Measurements from ENCODE around the gene WNT9A.

DNA sequence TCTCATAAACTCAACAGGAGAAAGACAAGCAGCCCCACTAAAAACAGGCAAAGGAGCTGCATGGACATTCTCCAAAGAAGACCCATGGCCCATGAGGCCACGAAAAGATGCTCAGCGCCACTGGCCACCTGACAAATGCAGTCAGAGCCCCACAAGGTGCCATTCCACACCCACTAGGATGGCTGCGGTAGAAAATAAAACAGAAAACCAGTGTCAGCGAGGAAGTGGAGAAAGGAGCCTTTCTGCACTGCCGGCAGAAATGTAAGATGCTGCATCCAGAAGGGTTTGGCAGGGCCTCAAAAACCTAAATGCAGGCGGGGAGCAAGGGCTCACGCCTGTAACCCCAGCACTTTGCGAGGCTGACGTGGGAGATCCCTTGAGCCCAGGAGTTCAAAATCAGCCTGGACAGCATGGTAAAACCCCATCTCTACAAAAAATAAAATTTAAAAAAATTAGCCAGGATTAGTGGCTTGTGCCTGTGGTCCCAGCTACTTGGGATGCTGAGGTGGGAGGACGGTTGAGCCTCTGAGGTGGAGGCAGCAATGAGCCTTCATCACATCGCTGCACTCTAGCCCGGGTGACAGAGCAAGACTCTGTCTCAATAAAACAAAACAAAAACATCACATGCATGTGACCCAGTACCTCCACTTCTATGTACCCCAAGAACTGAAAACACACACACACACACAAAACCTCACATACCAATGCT, 4.2 kb downstream of the WNT9A start:
- TF ChIP-seq, protein P1, sequence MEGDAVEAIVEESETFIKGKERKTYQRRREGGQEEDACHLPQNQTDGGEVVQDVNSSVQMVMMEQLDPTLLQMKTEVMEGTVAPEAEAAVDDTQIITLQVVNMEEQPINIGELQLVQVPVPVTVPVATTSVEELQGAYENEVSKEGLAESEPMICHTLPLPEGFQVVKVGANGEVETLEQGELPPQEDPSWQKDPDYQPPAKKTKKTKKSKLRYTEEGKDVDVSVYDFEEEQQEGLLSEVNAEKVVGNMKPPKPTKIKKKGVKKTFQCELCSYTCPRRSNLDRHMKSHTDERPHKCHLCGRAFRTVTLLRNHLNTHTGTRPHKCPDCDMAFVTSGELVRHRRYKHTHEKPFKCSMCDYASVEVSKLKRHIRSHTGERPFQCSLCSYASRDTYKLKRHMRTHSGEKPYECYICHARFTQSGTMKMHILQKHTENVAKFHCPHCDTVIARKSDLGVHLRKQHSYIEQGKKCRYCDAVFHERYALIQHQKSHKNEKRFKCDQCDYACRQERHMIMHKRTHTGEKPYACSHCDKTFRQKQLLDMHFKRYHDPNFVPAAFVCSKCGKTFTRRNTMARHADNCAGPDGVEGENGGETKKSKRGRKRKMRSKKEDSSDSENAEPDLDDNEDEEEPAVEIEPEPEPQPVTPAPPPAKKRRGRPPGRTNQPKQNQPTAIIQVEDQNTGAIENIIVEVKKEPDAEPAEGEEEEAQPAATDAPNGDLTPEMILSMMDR (IDR thresholded peaks at IDR 0.05; ENCODE audit: insufficient read depth, low read length): no peak
- TF ChIP-seq POLR2AphosphoS5 (IDR thresholded peaks at IDR 0.05; ENCODE audit: low read depth) (no peak), GABPA (IDR thresholded peaks at IDR 0.05; ENCODE audit: low read depth) (no peak)
